Measurements from ENCODE around the gene IGLL5. TPM values are rescaled to one million over a fixed set of nuclear protein-coding genes. Genes with fewer than 3 reads are reported as not detected.

IGLL5 gene
- polyA plus RNA-seq, 2 of the 4 experiments (the other 2 are of a cell fraction), result not detected

DNA sequence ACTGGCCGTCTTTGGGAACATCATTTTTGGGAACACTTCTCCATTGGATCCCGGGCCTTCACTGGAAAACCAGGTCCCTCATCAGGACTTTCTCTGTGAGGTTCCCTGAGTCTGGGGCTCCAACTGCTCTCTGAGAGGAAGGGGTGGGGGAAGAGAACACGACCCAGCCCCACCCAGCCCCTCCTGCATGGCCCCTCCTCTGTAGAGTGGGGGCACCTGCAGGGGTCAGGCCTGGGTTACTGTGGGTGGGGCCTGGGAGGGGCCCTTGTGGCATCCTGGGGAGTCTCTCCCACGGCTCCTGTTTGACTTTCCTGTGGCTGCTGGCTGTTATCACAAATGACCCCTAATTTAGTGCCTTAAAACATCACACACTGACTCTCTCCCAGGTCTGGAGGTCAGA lies 36.3 kb downstream of the IGLL5 start:
- 68% methylated on average over 4 of the region's 4 CpGs for WGBS (ENCODE audit: missing lambda C conversion rate)
- Histone ChIP-seq H3K9me3 (no peaks in the 10 kb centered on the region), H3K4me1 (no peaks in the 10 kb centered on the region), H3K4me3 (no peak overlapping the region), H3K27ac (no peak overlapping the region), H3K4me2 (no peak overlapping the region)
- FAIRE-seq (no peak), DNase-seq (ENCODE audit: low read depth in 1 of 2, low spot score in 1 of 2) (no peak), ATAC-seq (no peak)
- ChIA-PET CTCF (no interaction called here), POLR2A (no interaction called here)
- TF ChIP-seq HOXA7 (CRISPR knock-in tag; IDR thresholded peaks at IDR 0.05), result no peak
- TF ChIP-seq KDM1A (IDR thresholded peaks at IDR 0.05; ENCODE audit: low read depth), result no peak
- no peak for TF ChIP-seq EHF (CRISPR knock-in tag; IDR thresholded peaks at IDR 0.05)
- no peak for TF ChIP-seq JUNB (IDR thresholded peaks at IDR 0.05)
- no peak for TF ChIP-seq RFX5 (IDR thresholded peaks at IDR 0.05)
- TF ChIP-seq CHD4 (IDR thresholded peaks at IDR 0.05; ENCODE audit: borderline replicate concordance), result no peak
- no peak for TF ChIP-seq HDAC2 (IDR thresholded peaks at IDR 0.05)
- TF ChIP-seq, protein P1, sequence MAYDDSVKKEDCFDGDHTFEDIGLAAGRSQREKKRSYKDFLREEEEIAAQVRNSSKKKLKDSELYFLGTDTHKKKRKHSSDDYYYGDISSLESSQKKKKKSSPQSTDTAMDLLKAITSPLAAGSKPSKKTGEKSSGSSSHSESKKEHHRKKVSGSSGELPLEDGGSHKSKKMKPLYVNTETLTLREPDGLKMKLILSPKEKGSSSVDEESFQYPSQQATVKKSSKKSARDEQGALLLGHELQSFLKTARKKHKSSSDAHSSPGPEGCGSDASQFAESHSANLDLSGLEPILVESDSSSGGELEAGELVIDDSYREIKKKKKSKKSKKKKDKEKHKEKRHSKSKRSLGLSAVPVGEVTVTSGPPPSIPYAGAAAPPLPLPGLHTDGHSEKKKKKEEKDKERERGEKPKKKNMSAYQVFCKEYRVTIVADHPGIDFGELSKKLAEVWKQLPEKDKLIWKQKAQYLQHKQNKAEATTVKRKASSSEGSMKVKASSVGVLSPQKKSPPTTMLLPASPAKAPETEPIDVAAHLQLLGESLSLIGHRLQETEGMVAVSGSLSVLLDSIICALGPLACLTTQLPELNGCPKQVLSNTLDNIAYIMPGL (CRISPR knock-in tag; IDR thresholded peaks at IDR 0.05; ENCODE audit: borderline replicate concordance), result no peak
- no peak for TF ChIP-seq NR3C1 (IDR thresholded peaks at IDR 0.05)

- Histone ChIP-seq H3K27ac (no peak overlapping the region), H3K4me2 (no peak overlapping the region), H3K4me1 (no peaks in the 10 kb centered on the region), H3K4me3 (no peak overlapping the region), H3K9me3 (no peaks in the 10 kb centered on the region)
- ChIA-PET CTCF (no interaction called here), POLR2A (no interaction called here)
- FAIRE-seq (no peak), ATAC-seq (no peak), DNase-seq (ENCODE audit: low read depth in 1 of 2, low spot score in 1 of 2) (no peak)
- 55% methylated on average over 4 of the region's 9 CpGs for WGBS (ENCODE audit: missing lambda C conversion rate)
- TF ChIP-seq, protein P1 (CRISPR knock-in tag; IDR thresholded peaks at IDR 0.05; ENCODE audit: borderline replicate concordance), result no peak
- TF ChIP-seq, protein P2, sequence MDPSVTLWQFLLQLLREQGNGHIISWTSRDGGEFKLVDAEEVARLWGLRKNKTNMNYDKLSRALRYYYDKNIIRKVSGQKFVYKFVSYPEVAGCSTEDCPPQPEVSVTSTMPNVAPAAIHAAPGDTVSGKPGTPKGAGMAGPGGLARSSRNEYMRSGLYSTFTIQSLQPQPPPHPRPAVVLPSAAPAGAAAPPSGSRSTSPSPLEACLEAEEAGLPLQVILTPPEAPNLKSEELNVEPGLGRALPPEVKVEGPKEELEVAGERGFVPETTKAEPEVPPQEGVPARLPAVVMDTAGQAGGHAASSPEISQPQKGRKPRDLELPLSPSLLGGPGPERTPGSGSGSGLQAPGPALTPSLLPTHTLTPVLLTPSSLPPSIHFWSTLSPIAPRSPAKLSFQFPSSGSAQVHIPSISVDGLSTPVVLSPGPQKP (IDR thresholded peaks at IDR 0.05; ENCODE audit: low read depth, low read length), result no peak
- TF ChIP-seq JUN (IDR thresholded peaks at IDR 0.05) (no peak), HEYL (CRISPR knock-in tag; IDR thresholded peaks at IDR 0.05) (no peak), ZC3H11A (IDR thresholded peaks at IDR 0.05) (no peak), HDAC2 (IDR thresholded peaks at IDR 0.05) (no peak), EP300 (IDR thresholded peaks at IDR 0.05) (no peak), MYC (IDR thresholded peaks at IDR 0.05; ENCODE audit: borderline replicate concordance, low read length) (no peak), TFCP2L1 (CRISPR knock-in tag; IDR thresholded peaks at IDR 0.05) (no peak), ESRRA (IDR thresholded peaks at IDR 0.05; ENCODE audit: borderline replicate concordance, low read length) (no peak), POLR2A (IDR thresholded peaks at IDR 0.05; ENCODE audit: low read length) (no peak), SMC3 (IDR thresholded peaks at IDR 0.05) (no peak), HOXB5 (CRISPR knock-in tag; IDR thresholded peaks at IDR 0.05) (no peak), CEBPB (IDR thresholded peaks at IDR 0.05) (no peak)
- TF ChIP-seq, protein P3, sequence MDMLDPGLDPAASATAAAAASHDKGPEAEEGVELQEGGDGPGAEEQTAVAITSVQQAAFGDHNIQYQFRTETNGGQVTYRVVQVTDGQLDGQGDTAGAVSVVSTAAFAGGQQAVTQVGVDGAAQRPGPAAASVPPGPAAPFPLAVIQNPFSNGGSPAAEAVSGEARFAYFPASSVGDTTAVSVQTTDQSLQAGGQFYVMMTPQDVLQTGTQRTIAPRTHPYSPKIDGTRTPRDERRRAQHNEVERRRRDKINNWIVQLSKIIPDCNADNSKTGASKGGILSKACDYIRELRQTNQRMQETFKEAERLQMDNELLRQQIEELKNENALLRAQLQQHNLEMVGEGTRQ (IDR thresholded peaks at IDR 0.05), result no peak
Measured at GRCh38 chr22:22924369-22925145, 36.9 kb downstream of the IGLL5 start.

Data from A549 (cell line).